SK-N-SH (cell line): ENCODE measurements around the gene FOXB1.

Experiments used
- EP300 ChIP-seq, 2 experiments: IDR thresholded peaks; 2 replicates each; pipeline versions ENCODE4 v1.4.0 to v1.6.1; 2012; ENCODE audit warnings: borderline replicate concordance in 1 of 2, low read depth in 1 of 2, low read length in 1 of 2
- EZH2phosphoT487 ChIP-seq: fragments of 200-600 bp; sonication (generic); IDR thresholded peaks from 2 replicates; pipeline ENCODE4 v1.6.1; 2017; ENCODE audit warnings: low read depth, mixed run types, mild to moderate bottlenecking, antibody characterized with exemption, moderate library complexity, borderline replicate concordance
- GABPA ChIP-seq: IDR thresholded peaks from 2 replicates; pipeline ENCODE4 v1.4.0; 2012; ENCODE audit warnings: low read depth, mild to moderate bottlenecking
- NRF1 ChIP-seq: IDR thresholded peaks from 2 replicates; pipeline ENCODE4 v1.6.1; 2012; ENCODE audit warnings: low read depth, mild to moderate bottlenecking, low read length
- TF ChIP-seq, protein P1 (sequence below): fragments of 200-600 bp; sonication (generic); IDR thresholded peaks from 2 replicates; pipeline ENCODE4 v1.6.1; 2017; ENCODE audit warnings: antibody characterized with exemption, mild to moderate bottlenecking, moderate library complexity
- TF ChIP-seq, protein P2 (sequence below): IDR thresholded peaks from 2 replicates; pipeline ENCODE4 v1.4.0; 2012; ENCODE audit warnings: low read depth

DNA sequence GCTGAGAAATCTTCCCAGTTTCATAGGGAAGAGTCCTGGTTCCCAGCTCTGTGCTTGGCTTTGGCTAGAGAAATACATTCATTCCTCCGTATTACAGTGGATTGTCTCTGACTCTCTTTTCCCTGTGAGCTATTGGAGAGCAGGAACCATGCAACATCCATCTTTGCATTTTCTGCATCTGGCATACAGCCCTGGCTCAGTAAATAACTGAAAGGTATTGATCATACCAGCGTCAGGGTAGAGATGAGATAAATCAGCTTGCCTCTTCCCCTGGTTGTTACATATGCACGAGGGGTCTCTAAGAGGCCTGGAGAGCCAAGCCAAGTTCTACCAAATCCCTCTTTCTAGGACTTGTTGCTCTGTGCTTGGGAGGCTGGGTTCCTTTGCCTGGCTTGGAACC lies 35.2 kb downstream of the FOXB1 start:
- TF ChIP-seq, protein P1, sequence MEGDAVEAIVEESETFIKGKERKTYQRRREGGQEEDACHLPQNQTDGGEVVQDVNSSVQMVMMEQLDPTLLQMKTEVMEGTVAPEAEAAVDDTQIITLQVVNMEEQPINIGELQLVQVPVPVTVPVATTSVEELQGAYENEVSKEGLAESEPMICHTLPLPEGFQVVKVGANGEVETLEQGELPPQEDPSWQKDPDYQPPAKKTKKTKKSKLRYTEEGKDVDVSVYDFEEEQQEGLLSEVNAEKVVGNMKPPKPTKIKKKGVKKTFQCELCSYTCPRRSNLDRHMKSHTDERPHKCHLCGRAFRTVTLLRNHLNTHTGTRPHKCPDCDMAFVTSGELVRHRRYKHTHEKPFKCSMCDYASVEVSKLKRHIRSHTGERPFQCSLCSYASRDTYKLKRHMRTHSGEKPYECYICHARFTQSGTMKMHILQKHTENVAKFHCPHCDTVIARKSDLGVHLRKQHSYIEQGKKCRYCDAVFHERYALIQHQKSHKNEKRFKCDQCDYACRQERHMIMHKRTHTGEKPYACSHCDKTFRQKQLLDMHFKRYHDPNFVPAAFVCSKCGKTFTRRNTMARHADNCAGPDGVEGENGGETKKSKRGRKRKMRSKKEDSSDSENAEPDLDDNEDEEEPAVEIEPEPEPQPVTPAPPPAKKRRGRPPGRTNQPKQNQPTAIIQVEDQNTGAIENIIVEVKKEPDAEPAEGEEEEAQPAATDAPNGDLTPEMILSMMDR = no peak
- TF ChIP-seq EZH2phosphoT487 = no peak
- TF ChIP-seq EP300 (IDR thresholded peaks at IDR 0.05; ENCODE audit: borderline replicate concordance in 1 of 2, low read depth in 1 of 2, low read length in 1 of 2) = no peak
- no peak for TF ChIP-seq NRF1
- TF ChIP-seq GABPA = no peak
- TF ChIP-seq, protein P2, sequence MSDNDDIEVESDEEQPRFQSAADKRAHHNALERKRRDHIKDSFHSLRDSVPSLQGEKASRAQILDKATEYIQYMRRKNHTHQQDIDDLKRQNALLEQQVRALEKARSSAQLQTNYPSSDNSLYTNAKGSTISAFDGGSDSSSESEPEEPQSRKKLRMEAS = no peak
